IPS-NIHi7 (cell line): ENCODE results near the gene ZNF423.
"Not testable (repeated sequence)": the region's sequence is repeated elsewhere in the genome, so short reads cannot be mapped to it uniquely, and the experiment has no call there.

ENCODE experiments used
- DNase-seq: peaks from one replicate; pipeline ENCODE4 v3.0.0; 2012; ENCODE audit warnings: mixed read lengths; ENCODE audit errors: extremely low spot score

ZNF423 gene

GRCh38 chr16:49855822-49856671, at the start of gene ZNF423:
ZNF423 (minus strand) TSS chr16:49856112; CDS start chr16:49855774, 338 bp downstream.
- DNase-seq: peak; percentile 48

DNA sequence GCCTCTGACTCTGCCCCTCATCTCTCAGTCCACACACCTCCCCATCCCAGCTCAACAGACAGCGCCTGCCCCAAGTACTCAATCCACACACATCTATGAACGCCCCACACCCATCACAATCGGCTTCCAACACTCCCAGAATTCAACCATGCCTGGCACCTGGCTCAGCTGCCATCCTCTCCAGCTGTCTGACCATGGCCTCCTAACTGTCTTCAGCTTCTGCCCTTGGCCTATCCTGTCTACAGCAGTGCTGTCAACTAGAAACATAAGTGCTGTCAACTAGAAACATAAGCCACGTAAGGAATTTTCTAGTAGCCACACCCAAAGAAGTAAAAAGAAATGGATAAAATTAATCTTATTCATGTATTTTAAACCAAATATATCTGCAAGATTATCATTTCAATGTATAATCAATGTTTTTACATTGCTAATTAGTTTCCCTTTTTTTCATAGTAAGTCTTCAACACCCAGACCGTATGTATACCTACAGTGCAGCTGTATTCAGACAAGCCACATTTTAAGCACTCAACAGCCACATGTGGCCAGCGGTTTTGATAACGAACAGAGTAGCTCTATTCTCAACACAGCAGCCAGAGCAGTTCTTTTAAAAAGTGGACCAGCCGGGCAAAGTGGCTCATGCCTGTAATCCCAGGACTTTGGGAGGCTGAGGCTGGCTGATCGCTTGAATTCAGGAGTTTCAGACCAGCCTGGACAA, 48.6 kb upstream of the ZNF423 start:
- DNase-seq: no peak

DNA sequence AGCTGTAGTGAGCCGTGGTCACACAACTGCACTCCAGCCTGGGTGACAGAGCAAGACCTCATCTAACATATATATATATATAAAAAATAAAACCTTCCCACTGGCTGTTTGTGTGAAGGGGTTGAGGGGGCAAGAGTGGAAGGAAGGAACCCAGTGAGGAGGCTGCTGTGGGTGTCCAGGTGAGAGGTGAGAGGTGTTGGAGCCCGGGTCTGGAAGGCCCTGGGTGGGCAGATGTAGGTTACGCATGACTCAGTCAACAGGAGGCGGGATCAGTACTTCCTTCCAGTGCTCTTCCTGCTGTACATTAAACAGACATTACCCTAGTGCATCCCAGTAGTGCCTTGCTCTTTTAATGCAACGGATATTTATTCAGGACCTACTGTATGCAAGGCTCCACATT, 47.0 kb upstream of the ZNF423 start:
- no peak for DNase-seq

GRCh38 chr16:49901711-49902110, 45.8 kb upstream of the ZNF423 start:
- DNase-seq: no peak

DNA sequence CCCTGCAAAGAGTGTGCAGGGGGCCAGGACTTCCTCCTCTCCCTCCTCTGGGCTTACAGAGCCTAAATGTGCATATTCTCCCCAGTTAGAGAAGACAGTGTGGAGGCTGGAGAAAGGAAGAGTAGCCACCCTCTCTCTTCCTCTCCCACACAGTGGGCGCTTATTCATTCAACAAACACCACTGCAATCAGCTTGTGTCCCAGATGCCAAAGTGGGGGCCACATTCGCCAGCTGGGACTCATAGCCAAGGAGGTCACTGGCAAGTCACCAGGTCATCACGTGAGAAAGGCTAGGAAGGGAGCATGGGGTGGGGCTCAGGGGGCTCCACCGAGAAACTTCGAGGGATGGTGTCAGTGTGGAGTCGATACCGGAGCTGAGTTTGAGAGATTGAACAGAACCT, 45.0 kb upstream of the ZNF423 start:
- no peak for DNase-seq

- DNase-seq: no peak
These were observed 44.2 kb upstream of the ZNF423 start for GRCh38 chr16:49899991-49900695.

DNA sequence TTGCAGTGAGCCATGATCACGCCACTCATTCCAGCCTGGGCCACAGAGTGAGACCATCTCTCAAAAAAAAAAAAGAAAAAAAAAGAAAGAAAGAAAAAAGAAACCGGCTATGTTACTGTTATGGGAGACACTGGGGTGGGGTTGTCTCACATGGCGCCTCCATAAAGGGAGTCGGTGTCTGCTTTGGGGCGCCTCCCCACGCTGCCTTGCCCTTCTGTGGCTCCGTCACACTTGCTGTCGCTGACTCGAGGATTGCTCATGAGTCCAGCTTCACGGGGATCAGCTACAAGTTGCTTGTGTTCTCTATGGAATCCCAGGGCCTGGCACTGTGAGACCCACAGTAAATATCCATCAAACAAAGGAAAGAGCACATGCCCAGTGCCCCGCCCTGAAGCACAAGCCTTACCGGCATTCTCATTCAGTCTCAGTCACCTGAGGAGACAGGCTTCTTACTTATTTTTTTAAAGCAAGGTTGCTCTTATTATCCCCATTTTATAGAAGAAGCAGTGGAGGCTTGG, 40.6 kb upstream of the ZNF423 start:
- DNase-seq: no peak

DNA sequence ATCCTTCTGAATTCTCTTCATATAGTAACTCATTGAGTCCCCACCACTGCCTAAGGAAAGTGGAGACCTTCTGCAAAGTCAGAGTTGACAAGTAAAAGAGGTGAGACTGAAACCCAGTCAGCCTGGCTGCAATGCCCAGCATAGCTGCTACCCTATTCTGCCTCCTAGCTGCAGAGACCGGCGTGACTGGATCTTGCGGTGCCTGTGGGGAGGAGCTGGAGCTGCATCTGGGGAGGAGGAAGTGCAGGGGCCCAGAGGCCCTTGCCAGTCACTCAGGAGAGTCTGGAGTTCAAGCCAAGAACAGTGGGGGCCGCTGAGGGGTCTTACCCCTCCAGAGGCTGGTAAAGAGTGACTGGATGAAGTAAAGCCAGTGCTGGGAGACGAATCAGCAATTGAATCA, 35.0 kb upstream of the ZNF423 start:
- peak; percentile 87 for DNase-seq

DNA sequence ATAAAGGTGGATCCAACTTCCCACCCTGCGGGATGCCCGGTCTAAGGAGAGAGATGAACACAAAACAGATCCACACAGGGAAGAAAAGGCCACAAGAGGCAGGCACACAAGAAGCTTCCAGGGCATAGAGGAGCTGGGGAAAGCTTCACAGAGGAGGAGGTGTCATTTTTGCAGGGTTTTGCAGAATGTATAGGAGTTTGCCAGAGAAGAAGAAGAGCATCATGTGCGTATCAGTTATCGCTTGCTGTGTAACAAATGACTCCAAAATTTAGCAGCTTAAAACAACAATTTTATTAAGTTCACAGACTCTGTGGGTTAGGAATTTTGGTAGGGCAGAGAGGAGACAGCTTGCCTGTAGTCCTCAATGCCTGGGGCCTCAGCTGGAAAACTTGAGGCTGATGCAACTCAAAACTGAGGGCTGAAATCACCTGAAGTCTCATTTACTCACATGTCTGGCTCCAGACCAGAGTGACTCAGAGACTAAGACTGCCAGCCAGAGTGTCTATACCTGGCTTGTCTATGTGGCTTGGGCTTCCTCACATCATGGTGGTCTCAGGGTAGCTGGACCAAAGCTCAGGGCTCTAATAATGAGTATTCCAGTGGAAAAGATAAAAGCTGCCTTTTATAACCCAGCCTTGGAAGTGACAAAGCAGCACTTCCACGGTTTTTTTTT, 33.9 kb upstream of the ZNF423 start:
- DNase-seq: no peak

GRCh38 chr16:49886554-49887094, 30.7 kb upstream of the ZNF423 start:
- no peak for DNase-seq

DNA sequence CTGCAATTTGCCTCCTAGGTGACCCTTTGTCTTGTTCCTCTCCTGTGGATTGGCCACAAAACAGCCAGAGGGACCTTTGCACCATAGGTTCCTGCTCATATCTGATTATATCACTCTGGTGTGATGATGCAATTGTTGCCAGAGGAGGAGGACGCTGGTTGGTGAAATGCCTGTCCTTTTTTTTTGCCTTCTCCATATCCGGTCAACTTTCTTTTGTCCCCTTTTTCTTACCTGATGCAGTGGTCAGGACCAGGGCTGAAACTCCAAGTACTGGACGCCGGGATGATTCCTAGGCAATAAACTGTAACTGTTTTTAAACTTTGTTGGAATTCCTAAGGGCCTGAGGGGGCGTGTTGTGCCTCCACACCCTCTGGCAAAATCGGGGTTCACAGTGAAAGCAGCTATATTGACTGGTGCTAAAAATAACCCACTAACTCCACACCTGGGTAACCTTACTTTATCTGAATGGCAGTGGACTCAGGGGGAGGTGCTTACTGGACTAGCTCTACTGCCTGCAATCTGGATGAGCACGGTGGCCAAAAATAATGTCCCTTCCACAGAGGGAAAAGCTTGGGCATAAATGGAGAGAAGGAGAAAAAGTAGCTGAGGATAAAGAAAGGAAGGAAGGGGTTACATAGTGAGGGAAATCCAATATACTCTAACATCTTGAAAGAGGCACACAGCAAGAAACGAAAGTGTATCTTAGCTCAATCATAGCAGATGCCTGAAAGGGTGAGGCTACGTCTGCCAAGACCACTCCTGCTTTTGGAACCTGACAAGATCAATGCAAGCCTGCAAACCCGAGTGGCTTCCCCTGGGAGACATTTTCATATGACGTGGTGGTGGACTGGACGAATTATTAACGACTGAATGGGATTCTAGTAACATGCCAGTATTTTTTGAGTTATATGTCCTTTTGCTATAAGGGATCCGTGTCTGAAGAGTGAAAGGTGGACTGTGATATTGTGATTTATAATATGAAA, 28.4 kb upstream of the ZNF423 start:
- DNase-seq: peak; percentile 12

DNA sequence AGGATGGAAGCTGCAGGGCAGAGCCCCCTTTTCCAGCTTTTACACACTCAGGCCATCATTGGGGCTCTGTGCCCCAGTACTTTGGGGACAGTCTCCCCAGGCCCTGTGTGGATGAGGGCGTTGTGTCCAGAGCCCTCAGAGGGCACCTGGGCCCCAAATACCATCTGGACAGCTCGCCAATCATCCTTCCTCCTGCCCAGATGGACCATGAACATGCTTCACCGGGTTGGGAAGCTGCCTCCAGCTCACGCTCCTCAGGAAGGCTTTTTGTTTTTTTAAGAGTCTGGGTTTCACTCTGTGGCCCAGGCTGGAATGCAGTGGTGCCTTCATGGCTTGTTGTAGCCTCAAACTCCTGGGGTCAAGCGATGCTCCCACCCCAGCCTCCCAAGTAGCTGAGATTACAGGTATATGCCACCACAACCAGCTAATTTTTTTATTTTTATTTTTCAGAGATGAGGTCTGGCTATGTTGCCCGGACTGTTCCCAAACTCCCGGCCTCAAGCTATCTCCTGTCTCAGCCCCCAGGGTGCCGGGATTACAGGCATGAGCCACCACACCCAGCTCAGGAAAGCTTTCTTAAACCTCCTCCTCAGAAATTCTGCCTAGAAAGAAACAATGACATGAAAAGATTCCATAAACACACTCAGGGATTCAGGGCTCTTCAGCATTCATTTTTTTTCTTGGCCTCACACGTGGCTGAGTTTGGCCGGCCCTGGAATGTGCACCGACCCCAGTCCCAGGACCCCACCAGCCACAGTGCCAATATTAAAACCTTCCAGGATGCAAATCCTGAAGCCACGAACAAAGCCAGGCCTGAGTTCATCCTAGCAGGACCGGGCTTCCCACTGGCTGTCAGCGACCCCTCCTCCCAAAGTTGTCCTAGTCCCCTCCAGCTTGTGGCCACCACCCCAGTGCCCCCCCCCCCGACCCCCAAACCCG, 27.4 kb upstream of the ZNF423 start:
- DNase-seq: peak; percentile 8

DNA sequence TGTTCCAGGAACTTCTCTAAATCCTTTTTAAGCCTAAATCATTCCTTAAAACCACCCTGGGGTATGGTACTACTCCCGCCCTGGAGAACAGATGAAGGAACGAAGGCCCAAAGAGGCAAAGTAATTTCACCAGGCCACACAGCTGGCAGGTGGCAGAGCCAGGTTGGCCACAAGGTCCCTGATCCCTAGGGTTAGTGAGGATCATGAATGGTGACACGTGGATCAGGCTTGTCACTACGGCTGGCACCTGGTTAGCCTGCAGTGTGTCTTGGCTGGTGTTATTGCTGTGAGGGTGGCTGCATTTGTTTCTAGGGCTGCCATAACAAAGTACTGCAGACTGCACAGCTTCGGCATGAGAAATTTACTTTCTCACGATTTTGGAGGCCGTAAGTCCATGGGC, 26.0 kb upstream of the ZNF423 start:
- no peak for DNase-seq

GRCh38 chr16:49878540-49878939, 22.6 kb upstream of the ZNF423 start:
- not testable (repeated sequence) for DNase-seq

DNA sequence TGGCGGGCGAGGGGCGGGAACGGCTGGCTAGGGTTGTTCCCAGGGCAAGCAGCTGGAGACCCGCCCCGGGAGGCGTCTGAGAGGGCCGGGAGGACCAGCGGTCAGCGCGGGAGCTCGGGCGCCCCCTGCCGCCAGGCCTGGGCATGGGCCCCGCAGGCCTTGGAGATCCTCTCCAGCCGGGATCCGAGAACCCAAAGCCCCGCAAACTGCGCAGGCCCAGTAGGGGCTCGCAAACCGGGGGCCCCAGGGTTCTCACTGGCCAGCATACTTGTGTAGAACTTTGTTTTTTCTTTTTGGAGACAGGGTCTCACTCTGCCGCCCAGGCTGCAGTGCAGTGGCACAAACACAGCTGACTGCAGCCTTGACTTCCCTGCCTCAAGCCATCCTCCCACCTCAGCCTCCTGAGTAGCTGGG, 20.8 kb upstream of the ZNF423 start:
- DNase-seq: peak; percentile 97

DNA sequence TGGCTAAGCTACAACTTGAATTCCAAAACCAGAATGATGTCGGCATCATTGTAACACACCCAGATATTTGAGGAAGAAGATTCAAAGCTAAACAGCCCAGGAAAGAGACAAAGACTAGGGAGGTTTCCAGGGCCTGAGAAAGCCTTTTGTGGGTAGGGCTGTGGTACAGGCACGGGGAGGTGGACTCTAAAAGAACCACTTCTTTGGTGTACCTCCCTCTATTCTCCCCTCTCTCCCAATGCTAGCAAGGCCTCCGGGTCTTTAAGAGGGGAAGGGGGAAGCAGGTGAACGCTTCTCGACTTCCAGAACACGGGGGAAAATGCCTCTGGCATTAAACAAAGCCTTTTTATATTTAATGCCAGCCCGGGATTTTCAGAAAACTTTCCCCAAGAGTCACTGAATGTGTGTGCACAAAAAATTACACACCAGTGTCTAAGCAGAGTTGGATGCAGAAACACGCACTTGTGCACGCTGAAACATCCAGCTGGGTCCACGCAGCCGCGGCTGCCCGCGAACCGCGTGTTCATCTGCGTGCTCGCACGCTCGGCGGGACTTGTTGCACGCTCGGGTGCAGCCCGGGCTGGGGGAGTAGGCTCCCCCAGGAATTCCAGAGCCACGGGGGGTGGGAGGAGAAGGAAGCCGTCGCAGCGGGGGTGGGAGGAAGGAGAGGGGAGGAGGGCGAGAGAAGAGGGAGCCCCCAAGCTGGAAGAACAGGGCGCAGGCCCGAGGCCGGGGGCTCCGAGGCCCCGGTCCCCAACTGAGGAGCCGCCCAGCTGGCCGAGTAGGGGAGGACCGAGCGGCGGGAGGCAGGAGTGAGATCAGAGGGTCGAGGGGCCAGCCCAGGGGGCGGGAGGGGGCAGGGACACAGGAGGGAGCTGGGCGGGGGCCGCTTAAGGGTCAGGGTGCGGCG, 20.1 kb upstream of the ZNF423 start:
- DNase-seq: peak; percentile 50

DNA sequence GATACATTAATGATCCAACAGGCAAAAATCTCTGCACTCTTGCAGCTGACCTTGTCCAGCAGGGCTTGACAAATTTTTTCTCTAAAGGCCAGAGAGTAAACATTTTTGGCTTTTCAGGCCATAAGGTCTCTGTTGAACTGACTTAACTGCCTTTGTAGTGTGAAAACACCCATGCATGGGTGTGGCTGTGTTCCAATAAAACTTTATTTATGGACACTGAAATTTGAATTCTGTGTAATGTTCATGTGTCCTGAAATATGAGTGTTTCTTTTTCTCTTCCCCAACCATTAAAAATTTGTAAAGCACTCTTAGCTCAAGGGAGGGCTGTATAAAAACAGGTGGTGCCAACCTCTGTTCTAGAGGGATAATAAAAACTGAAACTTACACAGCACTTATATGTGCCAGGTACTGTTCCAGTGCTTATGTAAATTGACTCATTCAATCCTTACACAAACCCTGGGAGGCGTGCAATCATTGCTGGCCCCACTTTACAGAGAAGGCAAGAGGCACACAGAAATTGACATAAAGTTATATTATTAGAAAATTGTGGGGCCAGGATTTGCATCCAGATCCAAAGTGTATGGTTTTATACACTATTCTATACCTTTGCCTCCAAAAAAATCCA, 18.8 kb upstream of the ZNF423 start:
- no peak for DNase-seq
